Stomach (tissue), 4 donors: ENCODE measurements around the gene FBXW11.

ENCODE experiments used
- POLR2AphosphoS5 ChIP-seq, 3 donors: sonication (generic); formaldehyde crosslinking; IDR thresholded peaks; one replicate each; pipeline ENCODE4 v1.6.1; 2016; ENCODE audit warnings: antibody characterized with exemption in 3 of 3
- TF ChIP-seq, protein P1 (sequence below), 7 experiments: fragments of 450-650 bp in 4 of 7; fragments of 200-600 bp in 3 of 7; sonication (generic) in 3 of 7; IDR thresholded peaks; one replicate each; pipeline ENCODE4 v1.5.1; 2016 to 2019; ENCODE audit warnings: antibody characterized with exemption in 7 of 7, control low read depth in 2 of 7, mild to moderate bottlenecking in 1 of 7

DNA sequence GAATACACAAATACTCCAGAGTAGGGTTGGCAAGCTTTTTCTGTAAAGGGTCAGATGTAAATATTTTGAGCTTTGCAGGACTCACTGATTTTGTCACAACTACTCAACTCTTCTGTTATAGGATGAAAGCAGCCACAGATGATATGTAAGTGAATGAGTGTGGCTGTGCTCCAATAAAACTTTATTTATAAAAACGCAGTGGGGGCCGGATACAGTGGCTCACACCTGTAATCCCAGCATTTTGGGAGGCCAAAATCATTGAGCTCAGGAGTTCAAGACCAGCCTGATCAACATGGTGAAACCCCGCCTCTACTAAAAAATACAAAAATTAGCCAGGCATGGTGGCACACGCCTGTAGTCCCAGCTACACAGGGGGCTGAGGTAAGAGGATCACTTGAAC lies 69.1 kb downstream of the FBXW11 start:
- TF ChIP-seq, protein P1, sequence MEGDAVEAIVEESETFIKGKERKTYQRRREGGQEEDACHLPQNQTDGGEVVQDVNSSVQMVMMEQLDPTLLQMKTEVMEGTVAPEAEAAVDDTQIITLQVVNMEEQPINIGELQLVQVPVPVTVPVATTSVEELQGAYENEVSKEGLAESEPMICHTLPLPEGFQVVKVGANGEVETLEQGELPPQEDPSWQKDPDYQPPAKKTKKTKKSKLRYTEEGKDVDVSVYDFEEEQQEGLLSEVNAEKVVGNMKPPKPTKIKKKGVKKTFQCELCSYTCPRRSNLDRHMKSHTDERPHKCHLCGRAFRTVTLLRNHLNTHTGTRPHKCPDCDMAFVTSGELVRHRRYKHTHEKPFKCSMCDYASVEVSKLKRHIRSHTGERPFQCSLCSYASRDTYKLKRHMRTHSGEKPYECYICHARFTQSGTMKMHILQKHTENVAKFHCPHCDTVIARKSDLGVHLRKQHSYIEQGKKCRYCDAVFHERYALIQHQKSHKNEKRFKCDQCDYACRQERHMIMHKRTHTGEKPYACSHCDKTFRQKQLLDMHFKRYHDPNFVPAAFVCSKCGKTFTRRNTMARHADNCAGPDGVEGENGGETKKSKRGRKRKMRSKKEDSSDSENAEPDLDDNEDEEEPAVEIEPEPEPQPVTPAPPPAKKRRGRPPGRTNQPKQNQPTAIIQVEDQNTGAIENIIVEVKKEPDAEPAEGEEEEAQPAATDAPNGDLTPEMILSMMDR (IDR thresholded peaks at IDR 0.05): no peak
- no peak for TF ChIP-seq POLR2AphosphoS5 (IDR thresholded peaks at IDR 0.05)
